Fibroblast of lung (primary cell): ENCODE data around the gene CDR2. TPM values are rescaled to one million over a fixed set of nuclear protein-coding genes. Genes with fewer than 3 reads are reported as not detected.

Experiments used
- DNase-seq, 2 donors: peaks; one replicate each; pipeline versions ENCODE4 v3.0.0 to v3.0.0-alpha.2; 2010; ENCODE audit warnings: low read depth in 2 of 2
- H2AFZ ChIP-seq: 2 replicates; pipeline ENCODE4 v1.5.1; 2012; ENCODE audit warnings: low read length, control low read depth, inconsistent platforms
- H3K27ac ChIP-seq: 2 replicates; pipeline ENCODE4 v1.5.1; 2011; ENCODE audit warnings: low read length, control low read depth; ENCODE audit not compliant: insufficient read depth
- H3K27me3 ChIP-seq: 2 replicates; pipeline ENCODE4 v1.5.1; 2011; ENCODE audit warnings: mild to moderate bottlenecking, low read length; ENCODE audit not compliant: control insufficient read depth, insufficient read depth
- H3K36me3 ChIP-seq: 2 replicates; pipeline ENCODE4 v1.5.1; 2011; ENCODE audit warnings: low read length; ENCODE audit not compliant: control insufficient read depth, insufficient read depth
- H3K4me1 ChIP-seq: 2 replicates; pipeline ENCODE4 v1.5.1; 2011; ENCODE audit warnings: low read length; ENCODE audit not compliant: control insufficient read depth, insufficient read depth; ENCODE audit errors: extremely low read depth
- H3K4me2 ChIP-seq: 2 replicates; pipeline ENCODE4 v1.5.1; 2011; ENCODE audit warnings: low read length, control low read depth; ENCODE audit not compliant: insufficient read depth; ENCODE audit errors: extremely low read depth
- H3K4me3 ChIP-seq, 4 experiments: fragments of 200-600 bp in 1 of 4; sonication (generic) in 1 of 4; replicated peaks in 1 of 4; 2 replicates each; pipeline ENCODE4 v1.5.1; 2011 to 2016; ENCODE audit warnings: low read length in 4 of 4, low read depth in 3 of 4, mild to moderate bottlenecking in 3 of 4, control low read depth in 2 of 4, inconsistent platforms in 1 of 4, mixed read lengths in 1 of 4; ENCODE audit not compliant: insufficient read depth in 1 of 4; ENCODE audit errors: control extremely low read depth in 1 of 4
- H3K79me2 ChIP-seq: 2 replicates; pipeline ENCODE4 v1.5.1; 2012; ENCODE audit warnings: mild to moderate bottlenecking, low read length, inconsistent platforms; ENCODE audit not compliant: control insufficient read depth, insufficient read depth
- H3K9ac ChIP-seq: 2 replicates; pipeline ENCODE4 v1.5.1; 2011; ENCODE audit warnings: mild to moderate bottlenecking, low read length, control low read depth; ENCODE audit not compliant: insufficient read depth
- H3K9me3 ChIP-seq: 2 replicates; pipeline ENCODE4 v1.5.1; 2012; ENCODE audit warnings: low read depth, low read length; ENCODE audit not compliant: control insufficient read depth, insufficient read depth
- H4K20me1 ChIP-seq: 2 replicates; pipeline ENCODE4 v1.5.1; 2011; ENCODE audit warnings: low read length; ENCODE audit not compliant: control insufficient read depth, insufficient read depth; ENCODE audit errors: extremely low read depth
- EZH2 ChIP-seq: IDR thresholded peaks from 2 replicates; pipeline ENCODE4 v1.5.1; 2012; ENCODE audit warnings: low read length, control low read depth, mild to moderate bottlenecking; ENCODE audit errors: missing control alignments
- polyA plus RNA-seq, 2 donors: library from polyadenylated mRNA; depleted of rRNA in 1 of 2; stranded (reverse) in 1 of 2; unstranded in 1 of 2; fragments of >200 nt; gene quantifications; 2 replicates each; pipeline ENCODE4 v1.2.1, GENCODE V29; 2011 to 2012; ENCODE audit warnings: missing spikeins in 1 of 2
- total RNA-seq: library from RNA; depleted of rRNA; stranded (reverse); fragments of >200 nt; gene quantifications from 2 replicates; pipeline ENCODE4 v1.2.1, GENCODE V29; 2014
- TF ChIP-seq, protein P1 (sequence below), 2 donors: IDR thresholded peaks in 1 of 2; conservative IDR thresholded peaks in 1 of 2; 1 replicate in 1 of 2; 2 replicates in 1 of 2; pipeline ENCODE4 v1.5.1; 2011 to 2012; ENCODE audit warnings: low read length in 2 of 2, control low read depth in 1 of 2, inconsistent platforms in 1 of 2, low read depth in 1 of 2, mild to moderate bottlenecking in 1 of 2

CDR2 gene
- total and polyA plus RNA-seq, 2 donors (not counting 1 experiment from before 2014, with no cell fraction given) = 60.1 to 73.8 TPM

DNA sequence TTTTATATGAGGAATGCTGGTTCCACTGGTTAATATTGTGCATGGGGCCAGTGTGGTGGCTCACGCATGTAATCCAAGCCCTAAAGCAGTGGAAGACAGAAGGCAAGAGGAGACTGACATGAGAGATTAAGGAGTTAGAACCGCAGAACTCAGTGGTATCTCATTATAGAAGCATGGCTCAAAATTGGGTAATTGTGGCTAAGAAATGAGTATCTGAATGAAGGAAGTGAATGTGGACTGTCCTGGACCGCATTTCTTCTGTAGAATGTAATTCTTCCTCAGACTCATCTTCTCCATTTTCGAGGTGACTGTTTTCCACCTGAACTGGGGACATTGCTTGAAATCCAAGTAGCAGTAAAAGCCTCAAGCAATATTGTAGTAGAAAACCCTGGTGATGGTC, 42.6 kb upstream of the CDR2 start:
- peaks cover 2% of the 10 kb centered on the region for H3K36me3 ChIP-seq
- no peaks in the 10 kb centered on the region for H3K27me3 ChIP-seq
- H2AFZ ChIP-seq = no peak overlapping the region
- no peaks in the 10 kb centered on the region for H3K79me2 ChIP-seq
- no peak overlapping the region for H3K4me3 ChIP-seq
- no peaks in the 10 kb centered on the region for H3K4me1 ChIP-seq
- H4K20me1 ChIP-seq = no peaks in the 10 kb centered on the region
- H3K9me3 ChIP-seq = no peaks in the 10 kb centered on the region
- H3K4me2 ChIP-seq = no peak overlapping the region
- no peak for DNase-seq
- no peak overlapping the region for H3K9ac ChIP-seq
- no peak overlapping the region for H3K27ac ChIP-seq
- TF ChIP-seq, protein P1, sequence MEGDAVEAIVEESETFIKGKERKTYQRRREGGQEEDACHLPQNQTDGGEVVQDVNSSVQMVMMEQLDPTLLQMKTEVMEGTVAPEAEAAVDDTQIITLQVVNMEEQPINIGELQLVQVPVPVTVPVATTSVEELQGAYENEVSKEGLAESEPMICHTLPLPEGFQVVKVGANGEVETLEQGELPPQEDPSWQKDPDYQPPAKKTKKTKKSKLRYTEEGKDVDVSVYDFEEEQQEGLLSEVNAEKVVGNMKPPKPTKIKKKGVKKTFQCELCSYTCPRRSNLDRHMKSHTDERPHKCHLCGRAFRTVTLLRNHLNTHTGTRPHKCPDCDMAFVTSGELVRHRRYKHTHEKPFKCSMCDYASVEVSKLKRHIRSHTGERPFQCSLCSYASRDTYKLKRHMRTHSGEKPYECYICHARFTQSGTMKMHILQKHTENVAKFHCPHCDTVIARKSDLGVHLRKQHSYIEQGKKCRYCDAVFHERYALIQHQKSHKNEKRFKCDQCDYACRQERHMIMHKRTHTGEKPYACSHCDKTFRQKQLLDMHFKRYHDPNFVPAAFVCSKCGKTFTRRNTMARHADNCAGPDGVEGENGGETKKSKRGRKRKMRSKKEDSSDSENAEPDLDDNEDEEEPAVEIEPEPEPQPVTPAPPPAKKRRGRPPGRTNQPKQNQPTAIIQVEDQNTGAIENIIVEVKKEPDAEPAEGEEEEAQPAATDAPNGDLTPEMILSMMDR (conservative IDR thresholded peaks at IDR 0.05 in 1 of 2, IDR thresholded peaks at IDR 0.05 in 1 of 2; ENCODE audit: low read depth in 1 of 2, low read length in 2 of 2) = no peak
- TF ChIP-seq EZH2 = no peak

DNA sequence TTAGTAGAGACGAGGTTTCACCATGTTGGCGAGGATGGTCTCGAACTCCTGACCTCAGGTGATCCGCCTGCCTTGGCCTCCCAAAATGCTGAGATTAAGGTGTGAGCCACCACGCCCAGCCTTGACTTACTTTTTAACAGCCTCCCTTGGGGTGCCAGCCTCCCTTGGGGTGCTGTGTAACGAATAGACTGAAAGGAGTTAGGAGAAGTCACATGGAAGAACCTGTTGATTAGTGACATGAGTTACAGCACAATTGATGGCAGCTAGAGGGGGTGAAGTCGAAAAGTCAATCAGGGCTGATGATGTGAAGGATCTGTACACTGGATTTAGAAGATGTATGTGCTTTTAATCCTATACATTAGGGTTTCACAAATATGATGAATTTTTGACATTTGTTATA, 39.4 kb upstream of the CDR2 start:
- H2AFZ ChIP-seq = no peak overlapping the region
- no peaks in the 10 kb centered on the region for H3K27me3 ChIP-seq
- no peak for TF ChIP-seq EZH2
- TF ChIP-seq, protein P1 (conservative IDR thresholded peaks at IDR 0.05 in 1 of 2, IDR thresholded peaks at IDR 0.05 in 1 of 2; ENCODE audit: low read depth in 1 of 2, low read length in 2 of 2) = no peak
- no peak overlapping the region for H3K4me3 ChIP-seq
- H3K27ac ChIP-seq = no peak overlapping the region
- no peaks in the 10 kb centered on the region for H4K20me1 ChIP-seq
- DNase-seq = no peak
- H3K79me2 ChIP-seq = no peaks in the 10 kb centered on the region
- H3K4me2 ChIP-seq = no peak overlapping the region
- no peaks in the 10 kb centered on the region for H3K4me1 ChIP-seq
- H3K36me3 ChIP-seq = no peaks in the 10 kb centered on the region
- no peak overlapping the region for H3K9ac ChIP-seq
- H3K9me3 ChIP-seq = no peaks in the 10 kb centered on the region

DNA sequence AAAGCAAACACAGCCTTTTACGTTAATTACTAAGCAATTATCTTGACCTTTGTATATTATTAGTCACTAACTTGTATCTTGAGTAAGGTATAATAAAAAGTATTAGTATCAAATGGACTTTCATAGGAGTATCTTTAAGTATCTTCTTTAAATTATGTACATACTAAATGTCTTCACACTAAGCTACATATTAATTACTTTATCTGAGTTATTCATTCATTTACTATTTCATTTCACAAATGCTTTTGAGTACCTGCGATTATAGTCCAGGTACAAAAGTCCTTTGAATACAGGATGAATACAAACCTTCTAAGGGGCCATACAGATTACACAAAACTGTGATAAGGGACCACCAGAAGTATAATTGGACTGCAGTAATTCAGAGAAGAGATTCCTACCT, 33.1 kb upstream of the CDR2 start:
- no peaks in the 10 kb centered on the region for H3K36me3 ChIP-seq
- H2AFZ ChIP-seq = no peak overlapping the region
- no peaks in the 10 kb centered on the region for H3K79me2 ChIP-seq
- no peak overlapping the region for H3K27ac ChIP-seq
- H3K9ac ChIP-seq = no peak overlapping the region
- no peaks in the 10 kb centered on the region for H3K27me3 ChIP-seq
- TF ChIP-seq, protein P1 (conservative IDR thresholded peaks at IDR 0.05 in 1 of 2, IDR thresholded peaks at IDR 0.05 in 1 of 2; ENCODE audit: low read depth in 1 of 2, low read length in 2 of 2) = no peak
- no peak for TF ChIP-seq EZH2
- H3K9me3 ChIP-seq = no peaks in the 10 kb centered on the region
- H3K4me3 ChIP-seq = no peak overlapping the region
- H3K4me1 ChIP-seq = peaks cover 6% of the 10 kb centered on the region
- no peak for DNase-seq
- H3K4me2 ChIP-seq = no peak overlapping the region
- no peaks in the 10 kb centered on the region for H4K20me1 ChIP-seq
